ENCODE data around the gene ARRDC4.

- TF ChIP-seq CTCF (IDR thresholded peaks at IDR 0.05) (no peak), ZFX (IDR thresholded peaks at IDR 0.05; ENCODE audit: borderline replicate concordance) (no peak)
Observed at GRCh38 chr15:97976766-97977503, 16.4 kb downstream of the ARRDC4 start.

Measured in 22Rv1 (cell line).